Right lobe of liver (tissue), 6 donors: ENCODE data around the gene ARMH1. TPM values are rescaled to one million over a fixed set of nuclear protein-coding genes. Genes with fewer than 3 reads are reported as not detected.
A peak's percentile ranks its signal among the peaks of the same experiment; 100 is the strongest.

Experiments used
- ATAC-seq, 4 donors: fragments of 200-7000 bp; cut with Tn5 transposase; one replicate each; pipeline ENCODE4 v1.9.1; 2020; ENCODE audit warnings: mild to moderate bottlenecking in 4 of 4, moderate library complexity in 4 of 4
- DNase-seq, 3 donors: peaks; one replicate each; pipeline ENCODE4 v3.0.0-alpha.2; 2020
- H3K27ac ChIP-seq, 3 donors: fragments of 200-600 bp; one replicate each; pipeline ENCODE4 v1.8.0; 2022
- H3K27me3 ChIP-seq, 2 donors: fragments of 200-600 bp; one replicate each; pipeline ENCODE4 v1.8.0; 2022
- H3K36me3 ChIP-seq, 4 donors: fragments of 200-600 bp; sonication (generic) in 1 of 4; one replicate each; pipeline versions ENCODE4 v1.5.1 to v1.8.0; 2017 to 2022; ENCODE audit warnings: control low read depth in 1 of 4
- H3K4me1 ChIP-seq, 4 donors: fragments of 200-600 bp; sonication (generic) in 1 of 4; one replicate each; pipeline versions ENCODE4 v1.5.1 to v1.8.0; 2017 to 2022; ENCODE audit warnings: control low read depth in 1 of 4
- H3K4me3 ChIP-seq, 3 donors: fragments of 200-600 bp; one replicate each; pipeline ENCODE4 v1.8.0; 2022
- H3K9me3 ChIP-seq, 4 donors: fragments of 200-600 bp; sonication (generic) in 1 of 4; one replicate each; pipeline versions ENCODE4 v1.5.1 to v1.8.0; 2017 to 2022; ENCODE audit warnings: control low read depth in 1 of 4
- POLR2A ChIP-seq: fragments of 450-650 bp; IDR thresholded peaks from one replicate; pipeline ENCODE4 v1.6.1; 2017; ENCODE audit warnings: antibody characterized with exemption, mild to moderate bottlenecking
- WGBS: methylation state at CpG from one replicate; pipeline ENCODE4 v1.1.6; 2018; ENCODE audit warnings: low coverage, low lambda C conversion rate; ENCODE audit not compliant: insufficient coverage; ENCODE audit errors: missing lambda C conversion rate; 5-methylcytosine and 5-hydroxymethylcytosine counted together
- intact Hi-C, 2 donors: fragments of 100-400 bp; cut with DNase I; formaldehyde crosslinking; loops; one replicate each; pipeline versions ENCODE4 v1.11.2 to v1.14.1; 2022
- total RNA-seq, 6 experiments: library from RNA; depleted of rRNA in 2 of 6; stranded (reverse); fragments of >200 nt in 2 of 6; fragmentation: NEBNext Ultra II Directional in 3 of 6; extraction: Animal tissue kit (Norgen Biotek cat#: 25700) in 3 of 6; gene quantifications; one replicate each; pipeline versions ENCODE4 v1.1.0 to v1.2.4, GENCODE V29; 2016 to 2023
- TF ChIP-seq, protein P1 (sequence below), 4 donors: fragments of 200-600 bp in 3 of 4; fragments of 450-650 bp in 1 of 4; IDR thresholded peaks; one replicate each; pipeline versions ENCODE4 v1.5.1 to v1.8.0; 2016 to 2022; ENCODE audit warnings: antibody characterized with exemption in 4 of 4, mild to moderate bottlenecking in 2 of 4
- donor health status: DM: no; HTN: yes; CAD: no.
- donor health status: DM: no; HTN: no; CAD: no.
- donor health status: DM: no; HTN: no; CAD: no.
- donor health status: DM: no; HTN: yes; CAD: no.
- donor health status: DM: no; HTN: yes; CAD: no.

Gene ARMH1
- total RNA-seq, 6 experiments from 2014 or later, result 2.7 to 18.4 (median 5.2) TPM

DNA sequence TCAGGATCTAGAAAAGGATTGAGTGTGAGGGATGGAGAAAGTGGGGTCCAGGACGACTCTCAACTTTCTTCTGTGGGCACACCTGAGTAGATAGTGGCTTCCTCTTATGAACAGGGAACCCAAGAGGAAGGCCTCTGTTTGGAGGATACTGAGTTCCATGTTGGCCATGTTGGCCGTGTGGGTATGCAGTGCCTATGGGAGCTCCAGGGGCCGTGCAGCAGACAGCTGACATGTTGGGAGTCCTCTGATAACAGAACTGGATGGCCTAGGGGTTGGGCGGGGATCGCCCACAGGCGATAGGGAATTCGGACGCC is 43.2 kb upstream of the ARMH1 start:
- Histone ChIP-seq H3K9me3 (no peaks in the 10 kb centered on the region), H3K27ac (peak overlapping the region; percentile 82 to 90 (median 82)), H3K4me1 (peaks cover 0 to 17% (median 4%) of the 10 kb centered on the region in 4 donors), H3K36me3 (peaks cover 0 to 14% (median 6%) of the 10 kb centered on the region in 4 donors), H3K4me3 (peak overlapping the region; percentile 63 to 78 (median 73)), H3K27me3 (no peaks in the 10 kb centered on the region)
- no peak for TF ChIP-seq POLR2A
- 31% methylated on average over 3 of the region's 8 CpGs for WGBS
- DNase-seq, result no peak
- intact Hi-C loops, result no loop called here
- ATAC-seq, result no peak

DNA sequence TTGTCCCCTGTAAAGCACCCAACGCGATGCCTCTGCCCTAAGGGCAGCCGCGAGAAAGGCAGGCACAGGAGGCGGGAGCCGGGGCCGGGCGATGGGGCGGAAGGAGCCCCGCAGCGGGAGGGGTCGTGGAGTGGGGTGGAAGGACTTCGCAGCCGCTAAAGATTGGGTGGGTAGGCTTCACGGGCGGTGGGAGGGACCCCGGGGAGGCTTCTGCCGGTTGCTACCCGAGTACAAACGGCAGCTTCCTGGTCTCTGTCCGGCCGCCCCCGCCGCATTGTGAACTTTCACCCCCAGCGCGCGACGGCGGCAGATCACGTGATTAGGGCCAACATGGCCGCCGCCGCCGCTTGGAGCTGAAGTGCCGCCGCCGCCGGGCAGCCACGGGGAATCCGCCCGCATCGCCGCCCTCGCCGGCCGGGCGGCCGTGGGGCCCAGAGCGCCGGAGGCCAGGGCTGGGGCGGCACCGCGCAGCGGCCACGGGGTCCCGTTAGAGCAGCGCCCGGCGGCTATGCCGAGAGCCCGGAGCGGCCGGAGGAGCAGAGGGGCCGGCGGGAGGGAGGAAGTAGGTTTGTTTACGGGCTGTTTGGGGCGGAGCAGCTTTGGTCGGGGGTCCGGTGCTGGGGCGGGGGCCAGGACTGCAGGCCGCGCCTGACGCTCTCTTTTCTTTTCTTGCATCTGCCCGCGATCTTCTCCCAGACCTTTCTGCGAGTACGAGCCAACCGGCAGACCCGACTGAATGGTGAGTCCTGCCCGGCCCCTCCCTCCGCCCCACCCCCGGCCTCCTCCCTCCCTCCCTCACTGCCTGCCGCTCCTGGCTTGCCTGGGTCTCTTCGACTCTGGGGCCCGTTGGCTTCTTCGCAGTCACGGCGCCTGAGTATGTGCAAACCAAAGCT is 42.6 kb upstream of the ARMH1 start:
- peak overlapping the region; percentile 82 to 90 (median 82) for H3K27ac ChIP-seq
- peak; percentile 93 for TF ChIP-seq POLR2A
- TF ChIP-seq, protein P1, sequence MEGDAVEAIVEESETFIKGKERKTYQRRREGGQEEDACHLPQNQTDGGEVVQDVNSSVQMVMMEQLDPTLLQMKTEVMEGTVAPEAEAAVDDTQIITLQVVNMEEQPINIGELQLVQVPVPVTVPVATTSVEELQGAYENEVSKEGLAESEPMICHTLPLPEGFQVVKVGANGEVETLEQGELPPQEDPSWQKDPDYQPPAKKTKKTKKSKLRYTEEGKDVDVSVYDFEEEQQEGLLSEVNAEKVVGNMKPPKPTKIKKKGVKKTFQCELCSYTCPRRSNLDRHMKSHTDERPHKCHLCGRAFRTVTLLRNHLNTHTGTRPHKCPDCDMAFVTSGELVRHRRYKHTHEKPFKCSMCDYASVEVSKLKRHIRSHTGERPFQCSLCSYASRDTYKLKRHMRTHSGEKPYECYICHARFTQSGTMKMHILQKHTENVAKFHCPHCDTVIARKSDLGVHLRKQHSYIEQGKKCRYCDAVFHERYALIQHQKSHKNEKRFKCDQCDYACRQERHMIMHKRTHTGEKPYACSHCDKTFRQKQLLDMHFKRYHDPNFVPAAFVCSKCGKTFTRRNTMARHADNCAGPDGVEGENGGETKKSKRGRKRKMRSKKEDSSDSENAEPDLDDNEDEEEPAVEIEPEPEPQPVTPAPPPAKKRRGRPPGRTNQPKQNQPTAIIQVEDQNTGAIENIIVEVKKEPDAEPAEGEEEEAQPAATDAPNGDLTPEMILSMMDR (IDR thresholded peaks at IDR 0.05), result no peak
- 0% methylated on average over 10 of the region's 88 CpGs for WGBS
- H3K9me3 ChIP-seq, result no peaks in the 10 kb centered on the region
- H3K4me3 ChIP-seq, result peak overlapping the region; percentile 63 to 78 (median 73)
- peaks cover 0 to 20% (median 8%) of the 10 kb centered on the region in 4 donors for H3K36me3 ChIP-seq
- DNase-seq (peak; percentile 91 to 93 (median 91)), ATAC-seq (peak; percentile 85 to 90 (median 90))
- H3K27me3 ChIP-seq, result no peaks in the 10 kb centered on the region
- H3K4me1 ChIP-seq, result peaks cover 0 to 17% (median 4%) of the 10 kb centered on the region in 4 donors
- intact Hi-C loops, result no loop called here

DNA sequence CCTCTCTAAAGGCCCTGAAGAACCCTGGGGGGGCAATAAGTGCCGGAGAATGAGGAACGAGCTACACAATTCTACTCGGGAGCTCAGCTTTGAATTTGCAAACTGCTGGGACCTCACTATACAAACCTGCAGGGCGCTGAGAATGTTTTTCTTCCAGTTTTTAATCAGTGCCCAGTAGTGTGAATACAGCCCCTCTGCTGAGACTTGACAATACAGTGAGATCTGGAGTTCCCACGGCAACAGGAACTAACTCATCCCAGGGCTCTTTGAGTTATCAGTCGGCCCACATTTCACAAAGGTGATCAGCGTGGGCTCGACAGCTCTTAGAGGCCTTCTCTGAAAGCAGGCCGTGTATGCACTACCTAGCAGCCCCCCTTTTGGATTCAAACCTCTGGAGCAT is 41.9 kb upstream of the ARMH1 start:
- DNase-seq (no peak), ATAC-seq (peak in 1 of 4 donors; percentile 4)
- intact Hi-C loops, result no loop called here
- H3K27ac ChIP-seq, result peak overlapping the region in 2 of 3 donors; percentile 82
- H3K4me1 ChIP-seq, result peaks cover 0 to 17% (median 4%) of the 10 kb centered on the region in 4 donors
- no peak for TF ChIP-seq POLR2A
- TF ChIP-seq, protein P1 (IDR thresholded peaks at IDR 0.05), result no peak
- WGBS, result 20% methylated on average over 7 of the region's 9 CpGs
- no peaks in the 10 kb centered on the region for H3K9me3 ChIP-seq
- H3K27me3 ChIP-seq, result no peaks in the 10 kb centered on the region
- peak overlapping the region; percentile 63 to 78 (median 73) for H3K4me3 ChIP-seq
- peaks cover 0 to 27% (median 9%) of the 10 kb centered on the region in 4 donors for H3K36me3 ChIP-seq

DNA sequence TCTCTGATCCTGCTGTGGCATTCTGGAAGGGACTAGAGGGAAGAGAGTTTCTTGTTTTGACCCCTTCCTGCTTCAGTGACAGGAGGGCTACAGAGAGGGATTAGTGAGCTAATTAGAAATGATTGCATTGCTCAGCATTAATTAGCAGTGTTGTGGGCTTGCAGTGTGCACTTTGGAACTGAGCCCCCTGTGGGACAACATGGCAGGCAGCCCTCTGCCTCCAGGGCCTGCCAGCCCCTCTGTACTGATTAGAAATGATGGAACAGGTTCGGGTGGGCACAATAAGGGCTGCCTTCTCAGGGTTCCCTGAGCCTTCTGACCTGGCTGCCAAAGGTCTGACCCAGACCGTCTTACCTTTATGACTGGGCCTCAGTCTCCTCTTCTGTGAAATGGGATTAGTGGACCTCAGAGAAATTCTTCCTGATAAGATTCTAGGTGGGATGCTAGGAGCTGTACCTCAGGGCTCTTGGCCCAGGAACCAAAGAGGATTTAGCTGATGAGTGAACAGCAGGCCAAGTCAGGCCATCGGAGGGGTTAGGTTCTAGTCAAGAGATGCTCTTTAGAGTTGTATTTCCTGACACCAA is 39.8 kb upstream of the ARMH1 start:
- WGBS, result 86% methylated on average over 1 of the region's 3 CpGs

More for the DNA sequence above, 39.8 kb upstream of the ARMH1 start:
- intact Hi-C loops, result no loop called here
- H3K4me3 ChIP-seq, result no peak overlapping the region
- H3K27ac ChIP-seq, result no peak overlapping the region
- peaks cover 0 to 17% (median 4%) of the 10 kb centered on the region in 4 donors for H3K4me1 ChIP-seq
- H3K27me3 ChIP-seq, result no peaks in the 10 kb centered on the region
- H3K9me3 ChIP-seq, result no peaks in the 10 kb centered on the region
- TF ChIP-seq, protein P1 (IDR thresholded peaks at IDR 0.05), result no peak
- no peak for TF ChIP-seq POLR2A
- DNase-seq (no peak), ATAC-seq (no peak)
- peaks cover 0 to 40% (median 9%) of the 10 kb centered on the region in 4 donors for H3K36me3 ChIP-seq
